Activated T-helper 17 cell treated with anti-CD3 and anti-CD28 coated beads, Interleukin-2, amount 50 U/mL, for 72 hours (primary cell): ENCODE measurements around the gene FAM110A. TPM values are rescaled to one million over a fixed set of nuclear protein-coding genes. Genes with fewer than 3 reads are reported as not detected.
A peak's percentile ranks its signal among the peaks of the same experiment; 100 is the strongest.

Experiments
- ATAC-seq: fragments of 150-1000 bp; cut with Tn5 transposase; replicated peaks from 2 replicates; pipeline ENCODE4 v1.10.0; 2021; ENCODE audit warnings: mild to moderate bottlenecking, moderate library complexity
- H3K27ac Mint-ChIP-seq: one replicate; pipeline ENCODE4 v1.8.0; 2022; ENCODE audit warnings: mixed read lengths
- H3K27me3 Mint-ChIP-seq: one replicate; pipeline ENCODE4 v1.8.0; 2022; ENCODE audit warnings: mixed read lengths
- H3K36me3 Mint-ChIP-seq: one replicate; pipeline ENCODE4 v1.8.0; 2022; ENCODE audit warnings: low read depth, mild to moderate bottlenecking, mixed read lengths
- H3K4me1 Mint-ChIP-seq: one replicate; pipeline ENCODE4 v1.8.0; 2022; ENCODE audit warnings: mixed read lengths
- H3K4me3 Mint-ChIP-seq: one replicate; pipeline ENCODE4 v1.8.0; 2022; ENCODE audit warnings: mild to moderate bottlenecking, mixed read lengths
- H3K9me3 Mint-ChIP-seq: one replicate; pipeline ENCODE4 v1.8.0; 2022; ENCODE audit warnings: mixed read lengths
- total RNA-seq, 2 donors: library from RNA; stranded (reverse); gene quantifications; one replicate each; pipeline ENCODE4 v1.2.3, GENCODE V29; 2022

FAM110A gene
- total RNA-seq, 2 donors from 2014 or later: 17.4 to 20.8 TPM

- Mint-ChIP-seq H3K27ac (no peak overlapping the region), H3K36me3 (no peaks in the 10 kb centered on the region), H3K4me3 (no peak overlapping the region), H3K27me3 (no peaks in the 10 kb centered on the region), H3K4me1 (peaks cover 26% of the 10 kb centered on the region), H3K9me3 (no peaks in the 10 kb centered on the region)
- no peak for ATAC-seq
Observed at GRCh38 chr20:860891-861290, 27.4 kb downstream of the FAM110A start.

- H3K9me3 Mint-ChIP-seq: no peaks in the 10 kb centered on the region
- H3K4me3 Mint-ChIP-seq: no peak overlapping the region
- no peak for ATAC-seq
- H3K27ac Mint-ChIP-seq: no peak overlapping the region
- no peaks in the 10 kb centered on the region for H3K36me3 Mint-ChIP-seq
- H3K27me3 Mint-ChIP-seq: no peaks in the 10 kb centered on the region
- H3K4me1 Mint-ChIP-seq: no peaks in the 10 kb centered on the region
Observed at GRCh38 chr20:865440-865839, 31.9 kb downstream of the FAM110A start.

- H3K27ac Mint-ChIP-seq: no peak overlapping the region
- no peaks in the 10 kb centered on the region for H3K36me3 Mint-ChIP-seq
- ATAC-seq: no peak
- H3K4me1 Mint-ChIP-seq: no peaks in the 10 kb centered on the region
- no peak overlapping the region for H3K4me3 Mint-ChIP-seq
- H3K9me3 Mint-ChIP-seq: no peaks in the 10 kb centered on the region
- no peaks in the 10 kb centered on the region for H3K27me3 Mint-ChIP-seq
Observed at GRCh38 chr20:868279-868678, 34.8 kb downstream of the FAM110A start.

- H3K27me3 Mint-ChIP-seq: no peaks in the 10 kb centered on the region
- no peak for ATAC-seq
- H3K27ac Mint-ChIP-seq: peak overlapping the region; percentile 45
- no peaks in the 10 kb centered on the region for H3K36me3 Mint-ChIP-seq
- H3K4me1 Mint-ChIP-seq: no peaks in the 10 kb centered on the region
- no peak overlapping the region for H3K4me3 Mint-ChIP-seq
- no peaks in the 10 kb centered on the region for H3K9me3 Mint-ChIP-seq
Observed at GRCh38 chr20:869606-870005, 36.1 kb downstream of the FAM110A start.

- Mint-ChIP-seq H3K9me3 (no peaks in the 10 kb centered on the region), H3K27me3 (peaks cover 3% of the 10 kb centered on the region), H3K36me3 (no peaks in the 10 kb centered on the region), H3K4me3 (no peak overlapping the region), H3K27ac (no peak overlapping the region), H3K4me1 (peaks cover 8% of the 10 kb centered on the region)
- ATAC-seq: no peak
Observed at GRCh38 chr20:870758-871157, 37.2 kb downstream of the FAM110A start.

- H3K36me3 Mint-ChIP-seq: no peaks in the 10 kb centered on the region
- H3K27ac Mint-ChIP-seq: no peak overlapping the region
- peaks cover 8% of the 10 kb centered on the region for H3K4me1 Mint-ChIP-seq
- H3K9me3 Mint-ChIP-seq: no peaks in the 10 kb centered on the region
- peaks cover 3% of the 10 kb centered on the region for H3K27me3 Mint-ChIP-seq
- no peak for ATAC-seq
- no peak overlapping the region for H3K4me3 Mint-ChIP-seq
Observed at GRCh38 chr20:871436-871835, 37.9 kb downstream of the FAM110A start.

- ATAC-seq: no peak
- Mint-ChIP-seq H3K4me1 (peaks cover 8% of the 10 kb centered on the region), H3K27me3 (peaks cover 3% of the 10 kb centered on the region), H3K4me3 (no peak overlapping the region), H3K36me3 (no peaks in the 10 kb centered on the region), H3K27ac (no peak overlapping the region), H3K9me3 (no peaks in the 10 kb centered on the region)
Observed at GRCh38 chr20:871948-872347, 38.4 kb downstream of the FAM110A start.

- no peak overlapping the region for H3K27ac Mint-ChIP-seq
- H3K36me3 Mint-ChIP-seq: no peaks in the 10 kb centered on the region
- H3K4me1 Mint-ChIP-seq: peaks cover 8% of the 10 kb centered on the region
Observed at GRCh38 chr20:872855-873520, 39.5 kb downstream of the FAM110A start.

GRCh38 chr20:873875-874607, 40.5 kb downstream of the FAM110A start:
- Mint-ChIP-seq H3K36me3 (no peaks in the 10 kb centered on the region), H3K27ac (no peak overlapping the region), H3K4me3 (no peak overlapping the region), H3K27me3 (peaks cover 3% of the 10 kb centered on the region), H3K4me1 (peaks cover 8% of the 10 kb centered on the region), H3K9me3 (no peaks in the 10 kb centered on the region)
- no peak for ATAC-seq

More at GRCh38 chr20:872855-873520, 39.5 kb downstream of the FAM110A start:
- no peak overlapping the region for H3K4me3 Mint-ChIP-seq
- ATAC-seq: no peak
- no peaks in the 10 kb centered on the region for H3K9me3 Mint-ChIP-seq
- H3K27me3 Mint-ChIP-seq: peaks cover 3% of the 10 kb centered on the region

GRCh38 chr20:875115-875514, 41.6 kb downstream of the FAM110A start:
- no peak for ATAC-seq
- peaks cover 3% of the 10 kb centered on the region for H3K27me3 Mint-ChIP-seq
- no peaks in the 10 kb centered on the region for H3K36me3 Mint-ChIP-seq
- H3K4me1 Mint-ChIP-seq: peaks cover 8% of the 10 kb centered on the region
- no peak overlapping the region for H3K4me3 Mint-ChIP-seq
- H3K27ac Mint-ChIP-seq: no peak overlapping the region
- H3K9me3 Mint-ChIP-seq: no peaks in the 10 kb centered on the region

GRCh38 chr20:877814-878213, 44.3 kb downstream of the FAM110A start:
- Mint-ChIP-seq H3K9me3 (no peaks in the 10 kb centered on the region), H3K36me3 (no peaks in the 10 kb centered on the region), H3K4me1 (peaks cover 16% of the 10 kb centered on the region), H3K4me3 (no peak overlapping the region), H3K27me3 (peaks cover 3% of the 10 kb centered on the region), H3K27ac (no peak overlapping the region)
- ATAC-seq: no peak

GRCh38 chr20:878511-879307, 45.2 kb downstream of the FAM110A start:
- Mint-ChIP-seq H3K4me1 (peaks cover 16% of the 10 kb centered on the region), H3K27me3 (peaks cover 3% of the 10 kb centered on the region), H3K36me3 (no peaks in the 10 kb centered on the region), H3K4me3 (no peak overlapping the region), H3K27ac (no peak overlapping the region), H3K9me3 (no peaks in the 10 kb centered on the region)
- no peak for ATAC-seq

GRCh38 chr20:879626-880025, 46.1 kb downstream of the FAM110A start:
- no peak overlapping the region for H3K4me3 Mint-ChIP-seq
- H3K9me3 Mint-ChIP-seq: no peaks in the 10 kb centered on the region
- peaks cover 16% of the 10 kb centered on the region for H3K4me1 Mint-ChIP-seq
- no peaks in the 10 kb centered on the region for H3K36me3 Mint-ChIP-seq
- peaks cover 3% of the 10 kb centered on the region for H3K27me3 Mint-ChIP-seq
- no peak for ATAC-seq
- no peak overlapping the region for H3K27ac Mint-ChIP-seq

GRCh38 chr20:881051-881782, 47.7 kb downstream of the FAM110A start:
- Mint-ChIP-seq H3K4me1 (peaks cover 9% of the 10 kb centered on the region), H3K27ac (peak overlapping the region; percentile 90), H3K27me3 (peaks cover 5% of the 10 kb centered on the region), H3K9me3 (no peaks in the 10 kb centered on the region), H3K36me3 (no peaks in the 10 kb centered on the region), H3K4me3 (peak overlapping the region; percentile 63)
- ATAC-seq: peak; percentile 99
